Osteocyte (in vitro differentiated cells): ENCODE results near the gene CNOT8. TPM values are rescaled to one million over a fixed set of nuclear protein-coding genes. Genes with fewer than 3 reads are reported as not detected.
"Not testable (repeated sequence)": the region's sequence is repeated elsewhere in the genome, so short reads cannot be mapped to it uniquely, and the experiment has no call there.

Source experiments
- DNase-seq: peaks from one replicate; pipeline ENCODE4 v3.0.0; 2021; ENCODE audit warnings: mixed read lengths; ENCODE audit not compliant: unreplicated experiment; ENCODE audit errors: extremely low spot score
- H3K27ac Mint-ChIP-seq: one replicate; pipeline ENCODE4 v1.8.0; 2021; ENCODE audit warnings: mild to moderate bottlenecking, mixed read lengths; ENCODE audit not compliant: unreplicated experiment
- H3K27me3 Mint-ChIP-seq: one replicate; pipeline ENCODE4 v1.8.0; 2021; ENCODE audit warnings: mixed read lengths; ENCODE audit not compliant: unreplicated experiment
- H3K36me3 Mint-ChIP-seq: one replicate; pipeline ENCODE4 v1.8.0; 2021; ENCODE audit warnings: mixed read lengths; ENCODE audit not compliant: unreplicated experiment
- H3K4me1 Mint-ChIP-seq: one replicate; pipeline ENCODE4 v1.8.0; 2021; ENCODE audit warnings: mixed read lengths; ENCODE audit not compliant: unreplicated experiment
- H3K4me3 Mint-ChIP-seq: one replicate; pipeline ENCODE4 v1.8.0; 2021; ENCODE audit warnings: mild to moderate bottlenecking, moderate library complexity, mixed read lengths; ENCODE audit not compliant: unreplicated experiment
- H3K9me3 Mint-ChIP-seq: one replicate; pipeline ENCODE4 v1.8.0; 2021; ENCODE audit warnings: mixed read lengths; ENCODE audit not compliant: unreplicated experiment
- CTCF ChIP-seq: fragments of 200-600 bp; sonication (generic); IDR thresholded peaks from 2 replicates; pipeline ENCODE4 v1.5.0; 2021; ENCODE audit warnings: antibody characterized with exemption, mild to moderate bottlenecking, moderate library complexity
- total RNA-seq: library from RNA; stranded (reverse); gene quantifications from 2 replicates; pipeline ENCODE4 v1.2.1, GENCODE V29; 2021

The CNOT8 gene
- total RNA-seq, 1 donor from 2014 or later: 49.2 TPM

GRCh38 chr5:154829181-154829588 lies 29.2 kb upstream of the CNOT8 start:
- no peak for DNase-seq

GRCh38 chr5:154829589-154830218 lies 28.7 kb upstream of the CNOT8 start:
- Mint-ChIP-seq H3K4me1 (peaks cover 2% of the 10 kb centered on the region), H3K36me3 (peaks cover 12% of the 10 kb centered on the region)

More at GRCh38 chr5:154829181-154829588, 29.2 kb upstream of the CNOT8 start:
- H3K4me1 Mint-ChIP-seq: peaks cover 2% of the 10 kb centered on the region
- no peak overlapping the region for H3K27ac Mint-ChIP-seq
- TF ChIP-seq CTCF: no peak
- no peaks in the 10 kb centered on the region for H3K9me3 Mint-ChIP-seq
- no peaks in the 10 kb centered on the region for H3K27me3 Mint-ChIP-seq
- H3K36me3 Mint-ChIP-seq: peaks cover 12% of the 10 kb centered on the region
- no peak overlapping the region for H3K4me3 Mint-ChIP-seq

GRCh38 chr5:154830219-154830595 lies 28.2 kb upstream of the CNOT8 start:
- no peak for DNase-seq
- H3K27ac Mint-ChIP-seq: no peak overlapping the region
- H3K36me3 Mint-ChIP-seq: peaks cover 12% of the 10 kb centered on the region
- no peaks in the 10 kb centered on the region for H3K9me3 Mint-ChIP-seq
- H3K4me3 Mint-ChIP-seq: no peak overlapping the region
- TF ChIP-seq CTCF: no peak
- H3K27me3 Mint-ChIP-seq: no peaks in the 10 kb centered on the region
- H3K4me1 Mint-ChIP-seq: peaks cover 5% of the 10 kb centered on the region

More at GRCh38 chr5:154829589-154830218, 28.7 kb upstream of the CNOT8 start:
- DNase-seq: no peak
- no peaks in the 10 kb centered on the region for H3K9me3 Mint-ChIP-seq
- TF ChIP-seq CTCF: no peak
- no peaks in the 10 kb centered on the region for H3K27me3 Mint-ChIP-seq
- H3K27ac Mint-ChIP-seq: no peak overlapping the region
- no peak overlapping the region for H3K4me3 Mint-ChIP-seq

GRCh38 chr5:154830596-154830995 lies 27.8 kb upstream of the CNOT8 start:
- Mint-ChIP-seq H3K4me1 (peaks cover 9% of the 10 kb centered on the region), H3K9me3 (no peaks in the 10 kb centered on the region), H3K27ac (no peak overlapping the region), H3K4me3 (no peak overlapping the region), H3K36me3 (peaks cover 11% of the 10 kb centered on the region), H3K27me3 (no peaks in the 10 kb centered on the region)
- no peak for DNase-seq
- TF ChIP-seq CTCF: no peak

DNA sequence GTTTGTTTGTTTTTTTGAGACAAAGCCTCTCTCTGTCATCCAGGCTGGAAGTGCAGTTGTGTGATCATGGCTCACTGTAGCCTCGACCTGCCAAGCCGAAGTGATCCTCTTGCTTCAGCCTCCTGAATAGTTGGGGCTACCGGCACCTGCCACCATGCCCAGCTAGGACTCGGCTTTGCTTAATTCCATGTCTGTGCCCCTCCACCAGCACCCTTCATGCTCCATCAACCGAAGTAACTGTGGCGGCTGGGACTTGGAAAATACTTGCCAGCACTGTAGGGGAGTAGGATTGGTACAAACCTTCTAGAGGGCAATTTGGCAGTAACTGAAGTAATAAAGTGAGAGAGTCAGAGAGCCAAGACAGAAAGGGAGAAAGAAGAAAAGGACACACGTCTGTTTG lies 27.0 kb upstream of the CNOT8 start:
- no peak for TF ChIP-seq CTCF
- H3K4me3 Mint-ChIP-seq: no peak overlapping the region
- no peaks in the 10 kb centered on the region for H3K9me3 Mint-ChIP-seq
- peaks cover 7% of the 10 kb centered on the region for H3K36me3 Mint-ChIP-seq
- H3K4me1 Mint-ChIP-seq: peaks cover 15% of the 10 kb centered on the region
- H3K27ac Mint-ChIP-seq: no peak overlapping the region
- no peak for DNase-seq
- H3K27me3 Mint-ChIP-seq: no peaks in the 10 kb centered on the region

DNA sequence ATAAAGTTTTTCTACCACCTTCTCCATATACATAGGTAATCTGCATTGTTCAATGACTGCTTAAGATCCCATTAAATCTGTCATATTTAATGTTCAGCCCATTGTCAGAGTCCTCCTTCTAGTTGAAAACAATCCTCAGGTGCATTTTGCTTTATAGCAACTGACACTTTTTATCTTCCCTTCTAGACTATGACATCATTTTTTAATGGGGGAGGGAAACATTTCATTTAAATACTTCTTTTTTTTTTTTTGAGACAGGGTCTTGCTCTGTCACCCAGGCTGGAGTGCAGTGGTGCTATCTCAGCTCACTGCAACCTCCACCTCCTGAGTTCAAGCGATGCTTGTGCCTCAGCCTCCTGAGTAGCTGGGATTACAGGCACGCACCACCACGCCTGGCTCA lies 25.6 kb upstream of the CNOT8 start:
- peaks cover 16% of the 10 kb centered on the region for H3K36me3 Mint-ChIP-seq
- H3K9me3 Mint-ChIP-seq: not testable (repeated sequence)

More for the DNA sequence above, 25.6 kb upstream of the CNOT8 start:
- not testable (repeated sequence) for H3K27me3 Mint-ChIP-seq, DNase-seq, H3K27ac Mint-ChIP-seq, H3K4me3 Mint-ChIP-seq
- H3K4me1 Mint-ChIP-seq: peaks cover 15% of the 10 kb centered on the region
